ENCODE results near the gene STK31.

DNA sequence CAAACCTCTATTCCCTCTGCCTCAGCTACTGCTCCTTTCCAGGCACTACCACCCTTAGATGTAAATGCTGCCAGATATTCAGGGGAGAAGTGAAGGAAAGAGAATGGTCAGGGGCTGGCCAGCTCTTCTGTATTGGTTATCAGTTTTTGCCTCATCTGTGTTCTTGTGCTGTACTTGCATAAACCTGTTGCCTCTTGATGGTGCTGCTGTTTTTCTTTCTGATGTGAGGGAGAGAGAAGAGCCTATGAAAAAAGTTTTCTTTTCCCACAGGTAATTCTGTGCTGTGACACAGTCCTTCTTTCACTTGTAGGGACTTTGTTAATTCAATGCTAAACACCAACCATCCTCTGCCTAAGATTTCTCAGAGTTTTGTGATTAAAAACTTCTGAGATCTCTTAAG lies 57.5 kb downstream of the STK31 start:
- TF ChIP-seq, protein P1, sequence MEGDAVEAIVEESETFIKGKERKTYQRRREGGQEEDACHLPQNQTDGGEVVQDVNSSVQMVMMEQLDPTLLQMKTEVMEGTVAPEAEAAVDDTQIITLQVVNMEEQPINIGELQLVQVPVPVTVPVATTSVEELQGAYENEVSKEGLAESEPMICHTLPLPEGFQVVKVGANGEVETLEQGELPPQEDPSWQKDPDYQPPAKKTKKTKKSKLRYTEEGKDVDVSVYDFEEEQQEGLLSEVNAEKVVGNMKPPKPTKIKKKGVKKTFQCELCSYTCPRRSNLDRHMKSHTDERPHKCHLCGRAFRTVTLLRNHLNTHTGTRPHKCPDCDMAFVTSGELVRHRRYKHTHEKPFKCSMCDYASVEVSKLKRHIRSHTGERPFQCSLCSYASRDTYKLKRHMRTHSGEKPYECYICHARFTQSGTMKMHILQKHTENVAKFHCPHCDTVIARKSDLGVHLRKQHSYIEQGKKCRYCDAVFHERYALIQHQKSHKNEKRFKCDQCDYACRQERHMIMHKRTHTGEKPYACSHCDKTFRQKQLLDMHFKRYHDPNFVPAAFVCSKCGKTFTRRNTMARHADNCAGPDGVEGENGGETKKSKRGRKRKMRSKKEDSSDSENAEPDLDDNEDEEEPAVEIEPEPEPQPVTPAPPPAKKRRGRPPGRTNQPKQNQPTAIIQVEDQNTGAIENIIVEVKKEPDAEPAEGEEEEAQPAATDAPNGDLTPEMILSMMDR (optimal IDR thresholded peaks at IDR 0.05 in 1 of 3, IDR thresholded peaks at IDR 0.05 in 1 of 3, conservative IDR thresholded peaks at IDR 0.05 in 1 of 3; ENCODE audit: extremely low read depth in 1 of 3, insufficient read depth in 2 of 3, low read length in 3 of 3): no peak
- no peak for TF ChIP-seq EZH2 (IDR thresholded peaks at IDR 0.05; ENCODE audit: low read length)
